ENCODE data around the gene DEPDC5.

Gene DEPDC5

DNA sequence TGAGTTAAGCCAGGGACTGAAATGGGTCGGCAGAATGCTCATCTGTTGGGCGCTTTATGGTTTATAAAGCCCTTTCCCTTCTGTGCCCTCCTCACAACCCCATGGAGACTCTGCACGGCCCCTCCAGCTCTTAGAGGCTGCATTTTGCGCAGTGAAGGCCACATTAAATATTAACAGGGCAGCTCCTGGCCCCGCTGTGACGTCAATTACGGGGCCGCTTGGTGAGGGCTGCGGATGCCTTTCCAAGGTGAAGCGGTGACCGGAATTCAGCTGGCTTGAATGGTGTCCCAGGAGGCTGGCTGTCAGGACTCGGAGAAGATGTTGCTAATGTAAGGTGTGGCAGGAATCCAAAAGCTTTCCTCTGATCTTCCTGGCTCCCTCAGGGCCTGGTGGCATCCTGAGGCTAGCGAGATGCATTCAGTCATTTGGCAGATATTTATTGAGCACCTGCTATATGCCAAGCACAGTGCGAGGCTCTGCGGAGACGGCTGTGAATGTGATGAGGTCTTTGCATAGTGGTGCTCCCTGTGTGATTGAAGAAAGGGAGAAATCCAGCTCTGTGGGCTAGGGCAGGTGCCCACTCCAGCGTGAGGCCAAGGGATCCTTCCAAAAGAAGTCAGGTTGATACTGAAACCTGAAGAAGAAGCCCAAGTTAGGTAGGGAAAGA is 180.1 kb downstream of the DEPDC5 start:
- no peaks in the 10 kb centered on the region for H3K36me3 Mint-ChIP-seq (ENCODE audit: low read depth)
- no peak for DNase-seq
- no peak overlapping the region for H3K27ac Mint-ChIP-seq
- peaks cover 7% of the 10 kb centered on the region for H3K27me3 Mint-ChIP-seq (ENCODE audit: low read depth, poor library complexity)
- TF ChIP-seq, protein P1, sequence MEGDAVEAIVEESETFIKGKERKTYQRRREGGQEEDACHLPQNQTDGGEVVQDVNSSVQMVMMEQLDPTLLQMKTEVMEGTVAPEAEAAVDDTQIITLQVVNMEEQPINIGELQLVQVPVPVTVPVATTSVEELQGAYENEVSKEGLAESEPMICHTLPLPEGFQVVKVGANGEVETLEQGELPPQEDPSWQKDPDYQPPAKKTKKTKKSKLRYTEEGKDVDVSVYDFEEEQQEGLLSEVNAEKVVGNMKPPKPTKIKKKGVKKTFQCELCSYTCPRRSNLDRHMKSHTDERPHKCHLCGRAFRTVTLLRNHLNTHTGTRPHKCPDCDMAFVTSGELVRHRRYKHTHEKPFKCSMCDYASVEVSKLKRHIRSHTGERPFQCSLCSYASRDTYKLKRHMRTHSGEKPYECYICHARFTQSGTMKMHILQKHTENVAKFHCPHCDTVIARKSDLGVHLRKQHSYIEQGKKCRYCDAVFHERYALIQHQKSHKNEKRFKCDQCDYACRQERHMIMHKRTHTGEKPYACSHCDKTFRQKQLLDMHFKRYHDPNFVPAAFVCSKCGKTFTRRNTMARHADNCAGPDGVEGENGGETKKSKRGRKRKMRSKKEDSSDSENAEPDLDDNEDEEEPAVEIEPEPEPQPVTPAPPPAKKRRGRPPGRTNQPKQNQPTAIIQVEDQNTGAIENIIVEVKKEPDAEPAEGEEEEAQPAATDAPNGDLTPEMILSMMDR (IDR thresholded peaks at IDR 0.05): no peak
- H3K4me1 Mint-ChIP-seq: peaks cover 39% of the 10 kb centered on the region
- no peaks in the 10 kb centered on the region for H3K9me3 Mint-ChIP-seq
- H3K4me3 Mint-ChIP-seq: no peak overlapping the region

DNA sequence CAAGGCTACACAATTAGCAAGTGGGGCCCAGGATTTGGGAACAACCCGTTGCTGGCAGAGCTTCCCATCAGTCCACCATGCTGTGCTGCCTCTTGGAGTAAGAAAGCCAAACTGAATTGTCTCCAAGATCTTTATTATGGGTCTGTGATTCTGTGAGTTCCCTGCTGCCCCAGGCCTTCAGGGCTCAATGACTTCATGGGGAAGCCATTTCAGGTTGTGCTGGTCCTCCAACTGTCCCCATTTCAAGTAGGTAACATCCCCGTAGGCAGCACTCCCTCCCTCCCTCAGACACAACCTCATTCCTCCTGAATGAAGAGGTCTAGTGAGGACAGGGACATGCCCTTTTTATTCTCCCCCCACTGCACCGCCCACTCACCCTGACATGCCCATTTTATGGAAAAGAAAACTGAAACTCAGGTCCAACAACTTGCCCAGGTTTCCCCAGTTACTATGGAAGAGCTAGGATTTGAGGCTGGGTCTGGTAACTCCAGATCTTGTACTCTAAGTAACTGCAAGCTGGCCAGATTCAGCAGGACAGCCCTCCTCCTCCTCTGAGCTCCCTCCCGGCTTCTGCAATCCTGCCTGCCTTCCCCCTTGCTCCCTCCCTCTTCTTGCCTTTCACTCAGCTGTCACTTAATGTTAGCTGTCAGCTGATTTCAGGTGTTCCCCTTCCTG is 182.3 kb downstream of the DEPDC5 start:
- TF ChIP-seq, protein P1 (IDR thresholded peaks at IDR 0.05): no peak
- no peak for DNase-seq
- Mint-ChIP-seq H3K9me3 (no peaks in the 10 kb centered on the region), H3K4me1 (peaks cover 34% of the 10 kb centered on the region), H3K4me3 (no peak overlapping the region), H3K36me3 (ENCODE audit: low read depth) (no peaks in the 10 kb centered on the region), H3K27me3 (ENCODE audit: low read depth, poor library complexity) (peaks cover 3% of the 10 kb centered on the region), H3K27ac (peak overlapping the region; percentile 87)

DNA sequence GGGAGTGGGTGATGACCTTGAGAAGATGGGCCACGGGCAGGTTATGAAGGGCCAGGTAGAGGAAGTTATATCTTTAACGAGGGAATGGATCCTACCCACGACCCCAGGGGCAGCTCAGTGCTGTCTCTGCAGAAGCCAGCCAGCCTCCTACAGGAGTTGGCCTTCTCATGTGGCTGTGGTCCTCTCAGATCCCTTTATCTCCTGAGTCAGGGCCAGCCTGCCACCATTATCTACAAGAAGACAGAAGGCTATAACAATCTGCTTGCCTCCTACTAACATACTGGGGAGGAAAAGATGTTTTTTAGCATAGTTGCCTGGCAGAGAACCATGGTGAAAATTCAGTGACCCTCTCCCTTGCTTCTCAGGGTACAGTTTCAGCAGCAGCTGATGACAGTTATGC is 183.5 kb downstream of the DEPDC5 start:
- no peak for DNase-seq
- Mint-ChIP-seq H3K27ac (no peak overlapping the region), H3K36me3 (ENCODE audit: low read depth) (no peaks in the 10 kb centered on the region), H3K4me3 (no peak overlapping the region), H3K4me1 (peaks cover 25% of the 10 kb centered on the region), H3K27me3 (ENCODE audit: low read depth, poor library complexity) (peaks cover 3% of the 10 kb centered on the region), H3K9me3 (no peaks in the 10 kb centered on the region)
- TF ChIP-seq, protein P1 (IDR thresholded peaks at IDR 0.05): no peak

DNA sequence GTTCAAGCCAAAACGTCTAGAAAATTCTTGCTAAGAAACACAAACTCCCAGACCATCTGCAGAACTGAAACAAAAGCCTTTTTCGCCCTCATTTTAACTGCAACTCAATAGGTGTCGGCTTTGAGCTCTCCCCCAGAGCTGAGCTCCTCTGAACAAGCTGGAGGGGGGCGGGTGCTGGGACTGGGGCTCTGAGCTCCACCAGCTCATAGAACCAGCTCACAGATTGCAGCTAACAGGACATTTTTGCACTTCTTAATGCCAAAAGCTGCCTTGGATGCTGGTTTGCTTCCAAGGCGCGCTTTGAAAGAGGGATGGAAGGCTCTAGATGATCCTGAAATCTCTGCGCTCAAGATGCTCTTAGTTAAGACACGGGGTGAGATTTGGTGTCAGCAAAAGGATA is 184.5 kb downstream of the DEPDC5 start:
- no peak overlapping the region for H3K4me3 Mint-ChIP-seq
- H3K27ac Mint-ChIP-seq: no peak overlapping the region
- peaks cover 6% of the 10 kb centered on the region for H3K27me3 Mint-ChIP-seq (ENCODE audit: low read depth, poor library complexity)
- no peak for DNase-seq
- no peaks in the 10 kb centered on the region for H3K36me3 Mint-ChIP-seq (ENCODE audit: low read depth)
- no peaks in the 10 kb centered on the region for H3K9me3 Mint-ChIP-seq
- peaks cover 25% of the 10 kb centered on the region for H3K4me1 Mint-ChIP-seq
- TF ChIP-seq, protein P1 (IDR thresholded peaks at IDR 0.05): no peak

DNA sequence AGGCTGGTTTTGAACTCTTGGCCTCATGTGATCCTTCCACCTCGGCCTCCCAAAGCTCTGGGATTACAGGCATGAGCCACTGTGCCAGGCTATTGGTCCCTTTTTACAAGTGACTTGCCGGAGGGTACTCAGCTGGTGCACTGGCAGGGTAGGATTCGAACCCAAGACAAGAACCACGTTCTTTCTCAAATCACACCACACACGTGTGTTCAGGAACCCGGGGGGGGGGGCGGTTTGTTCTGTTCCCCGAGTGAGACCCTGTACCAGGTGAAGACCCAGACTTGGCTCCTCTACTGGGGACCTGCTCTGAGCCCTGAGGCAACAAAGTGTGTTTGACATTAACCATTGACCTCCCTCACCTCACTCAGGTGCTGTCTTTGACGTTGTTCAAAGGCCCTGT is 186.7 kb downstream of the DEPDC5 start:
- Mint-ChIP-seq H3K27me3 (ENCODE audit: low read depth, poor library complexity) (peaks cover 6% of the 10 kb centered on the region), H3K9me3 (no peaks in the 10 kb centered on the region), H3K36me3 (ENCODE audit: low read depth) (no peaks in the 10 kb centered on the region), H3K27ac (no peak overlapping the region), H3K4me3 (no peak overlapping the region), H3K4me1 (peaks cover 25% of the 10 kb centered on the region)
- TF ChIP-seq, protein P1 (IDR thresholded peaks at IDR 0.05): no peak
- no peak for DNase-seq

DNA sequence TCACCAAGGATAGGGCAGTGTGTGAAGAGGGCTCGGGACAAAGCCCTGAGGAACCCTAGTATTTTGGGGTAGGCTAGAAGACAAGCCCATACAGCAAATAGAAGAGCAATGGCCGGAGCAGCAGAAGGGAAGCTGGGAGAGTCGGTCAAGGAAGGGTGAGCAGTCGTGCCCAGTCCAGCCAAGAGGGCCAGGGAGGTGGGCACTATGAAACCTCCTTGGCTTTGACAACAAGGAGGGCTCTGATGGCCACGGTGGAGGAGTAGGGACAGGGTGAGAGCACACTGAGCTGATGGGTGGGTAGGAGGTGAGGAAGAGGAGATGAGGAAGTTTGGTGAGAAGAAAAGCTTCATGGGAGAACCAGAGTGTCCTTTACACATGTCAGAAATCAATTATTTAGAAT is 188.3 kb downstream of the DEPDC5 start:
- DNase-seq: no peak
- Mint-ChIP-seq H3K36me3 (ENCODE audit: low read depth) (no peaks in the 10 kb centered on the region), H3K4me3 (no peak overlapping the region), H3K4me1 (peaks cover 20% of the 10 kb centered on the region), H3K27me3 (ENCODE audit: low read depth, poor library complexity) (peaks cover 6% of the 10 kb centered on the region), H3K27ac (peak overlapping the region; percentile 21), H3K9me3 (no peaks in the 10 kb centered on the region)
- TF ChIP-seq, protein P1 (IDR thresholded peaks at IDR 0.05): no peak
